Limb (tissue), 2 donors: ENCODE results near the gene PPA2.
A peak's percentile ranks its signal among the peaks of the same experiment; 100 is the strongest.
"Not testable (repeated sequence)": the region's sequence is repeated elsewhere in the genome, so short reads cannot be mapped to it uniquely, and the experiment has no call there.

Experiments
- DNase-seq, 2 donors: peaks; one replicate each; pipeline ENCODE4 v3.0.0-alpha.2; 2016; ENCODE audit errors: extremely low spot score in 2 of 2

The PPA2 gene

GRCh38 chr4:105473324-105474098 is at the start of gene PPA2:
PPA2 (minus strand) TSS chr4:105474062; CDS start chr4:105474050, 12 bp downstream.
- peak; percentile 82 to 88 for DNase-seq

- peak; percentile 34 to 47 for DNase-seq
These were observed 47.2 kb upstream of the PPA2 start for GRCh38 chr4:105520819-105521790.

DNA sequence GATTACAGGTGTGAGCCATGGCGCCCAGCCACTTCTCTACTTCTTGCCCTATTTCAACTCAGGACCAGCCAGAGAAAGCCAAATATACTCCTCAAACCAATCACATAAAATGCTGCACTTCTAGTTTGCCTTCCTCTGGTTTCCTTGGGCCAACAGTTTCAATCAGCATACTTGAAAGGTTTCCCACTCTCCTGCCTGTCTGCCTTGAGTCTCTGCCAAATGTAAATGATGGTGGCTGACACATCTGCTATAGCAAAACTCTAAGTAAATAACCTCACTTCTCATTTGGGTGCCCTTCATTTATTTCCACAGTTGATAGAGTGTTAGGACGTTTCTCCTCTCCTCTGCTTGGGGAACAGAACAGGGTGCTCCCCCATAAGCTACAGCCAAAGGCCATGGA is 36.4 kb upstream of the PPA2 start:
- DNase-seq = no peak

GRCh38 chr4:105509714-105510113 is 35.9 kb upstream of the PPA2 start:
- no peak for DNase-seq

GRCh38 chr4:105509291-105509690 is 35.4 kb upstream of the PPA2 start:
- no peak for DNase-seq

DNA sequence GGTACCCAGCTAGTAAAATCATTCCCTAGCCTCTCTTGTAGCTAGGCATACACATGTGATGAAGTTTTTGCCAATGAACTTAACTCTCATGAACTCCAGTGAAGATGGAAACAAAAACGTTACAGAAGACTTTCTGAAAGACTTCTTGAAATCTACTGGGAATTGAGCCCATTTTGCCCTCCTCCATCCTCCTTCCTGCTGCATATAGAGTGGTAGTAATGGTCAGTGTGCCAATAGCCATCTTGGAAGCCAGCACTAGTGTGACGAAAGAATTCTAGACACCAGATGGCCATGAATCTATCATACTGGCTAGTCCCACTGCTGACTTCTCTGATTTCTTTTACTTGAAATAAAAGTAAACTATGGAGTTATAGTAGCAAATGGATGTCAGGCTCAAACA is 30.9 kb upstream of the PPA2 start:
- DNase-seq = no peak

- no peak for DNase-seq
These were observed 29.6 kb upstream of the PPA2 start for GRCh38 chr4:105503484-105503883.

DNA sequence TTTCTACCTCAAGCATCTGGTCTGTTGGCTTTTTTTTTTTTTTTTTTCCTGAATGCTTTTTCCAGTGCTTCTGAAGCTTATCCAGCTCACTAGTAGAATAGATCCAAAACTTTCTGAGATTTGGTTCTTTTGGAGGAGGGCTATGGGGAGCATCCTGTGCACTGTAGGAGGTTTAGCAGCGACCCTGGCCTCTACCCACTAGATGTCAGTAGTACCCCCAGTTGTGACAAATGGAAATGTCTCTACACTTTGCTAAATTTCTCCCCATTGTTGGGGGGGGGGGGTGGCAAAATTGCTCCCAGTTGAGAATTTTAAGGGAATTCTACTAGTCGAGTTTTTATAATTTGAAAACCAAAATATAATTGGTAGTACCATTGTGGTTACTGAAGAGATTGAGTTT is 23.0 kb upstream of the PPA2 start:
- DNase-seq = no peak

- no peak for DNase-seq
These were observed 21.8 kb upstream of the PPA2 start for GRCh38 chr4:105495667-105496066.

DNA sequence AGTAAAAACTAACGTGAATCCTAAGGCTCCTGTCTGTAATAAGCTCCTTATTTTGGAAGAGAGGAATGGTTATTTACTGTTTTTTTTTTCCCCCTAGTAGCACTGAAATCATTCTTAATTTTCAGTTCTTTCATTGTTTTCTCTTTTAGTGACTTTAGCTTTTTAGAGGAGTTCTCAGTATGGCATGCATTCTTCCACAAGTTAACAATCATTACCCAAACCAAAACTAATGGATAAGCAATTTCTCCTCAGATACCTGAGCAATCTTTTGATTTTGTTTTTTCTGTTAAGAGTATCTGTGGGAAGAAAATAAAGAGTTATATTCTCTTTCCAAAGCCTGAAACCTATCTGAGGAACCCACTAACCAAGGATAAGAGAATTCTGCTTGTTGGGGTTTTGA is 16.7 kb upstream of the PPA2 start:
- no peak for DNase-seq

DNA sequence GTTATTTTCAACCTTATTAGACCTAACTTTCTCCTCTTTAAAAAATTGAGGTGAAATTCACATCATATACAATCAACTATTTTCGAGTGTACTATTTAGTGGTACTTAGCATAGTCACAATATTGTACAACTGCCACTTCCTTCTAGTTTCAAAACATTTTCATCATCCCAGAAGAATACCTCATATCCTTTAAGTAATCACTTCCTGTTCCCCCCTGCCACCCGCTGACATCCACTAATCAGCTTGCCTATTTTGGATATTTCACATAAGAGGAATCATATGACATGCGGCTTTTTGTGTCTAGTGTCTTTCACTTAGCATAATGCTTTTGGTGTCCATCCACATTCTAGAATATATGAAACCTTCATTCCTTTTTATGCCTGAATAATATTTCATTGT is 10.0 kb upstream of the PPA2 start:
- DNase-seq = no peak

GRCh38 chr4:105474099-105474518 is 247 bp upstream of the PPA2 start:
- peak; percentile 90 to 92 for DNase-seq

GRCh38 chr4:105472871-105473323 is 965 bp downstream of the PPA2 start:
- DNase-seq = no peak

- peak; percentile 75 to 78 for DNase-seq
These were observed 2.2 kb downstream of the PPA2 start for GRCh38 chr4:105471566-105472176.

DNA sequence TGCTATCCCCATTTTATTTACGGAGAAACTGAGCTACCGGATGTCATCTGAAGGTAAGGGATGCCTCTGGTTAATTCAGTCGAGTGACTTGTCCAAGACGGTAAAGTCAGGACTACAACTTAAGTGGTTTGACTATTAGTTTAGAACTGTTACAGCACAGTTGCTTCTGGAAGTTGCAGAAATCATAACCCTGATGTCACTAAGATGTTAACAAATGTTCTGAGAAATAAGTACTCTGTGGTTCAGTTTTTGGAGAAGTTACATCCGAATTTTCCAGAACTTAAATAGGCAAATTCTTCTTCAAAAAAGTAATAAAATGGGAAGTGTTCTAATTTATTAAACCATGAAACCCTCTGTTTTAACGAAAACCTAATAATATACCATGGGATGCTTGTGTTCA is 3.1 kb downstream of the PPA2 start:
- DNase-seq = no peak

- DNase-seq = no peak
These were observed 4.1 kb downstream of the PPA2 start for GRCh38 chr4:105469736-105470135.

DNA sequence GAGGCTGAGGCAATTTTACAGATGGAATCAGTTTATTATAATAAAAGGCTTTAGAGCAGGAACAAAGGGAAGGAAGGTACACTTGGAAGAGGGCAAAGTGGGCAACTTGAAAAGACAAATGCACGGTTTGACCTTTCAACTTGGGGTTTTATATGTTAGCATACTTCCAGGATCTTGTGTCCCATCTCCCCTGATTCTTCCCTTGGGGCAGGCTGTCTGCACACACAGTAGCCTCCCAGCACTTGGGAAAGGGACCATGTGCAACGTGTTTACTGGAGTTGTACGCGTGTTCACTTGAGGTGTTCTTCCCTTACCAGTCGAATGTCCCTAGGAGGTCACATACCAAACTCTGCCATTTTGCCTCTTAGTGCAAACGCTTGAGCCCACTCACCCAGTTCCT is 7.3 kb downstream of the PPA2 start:
- DNase-seq = no peak

DNA sequence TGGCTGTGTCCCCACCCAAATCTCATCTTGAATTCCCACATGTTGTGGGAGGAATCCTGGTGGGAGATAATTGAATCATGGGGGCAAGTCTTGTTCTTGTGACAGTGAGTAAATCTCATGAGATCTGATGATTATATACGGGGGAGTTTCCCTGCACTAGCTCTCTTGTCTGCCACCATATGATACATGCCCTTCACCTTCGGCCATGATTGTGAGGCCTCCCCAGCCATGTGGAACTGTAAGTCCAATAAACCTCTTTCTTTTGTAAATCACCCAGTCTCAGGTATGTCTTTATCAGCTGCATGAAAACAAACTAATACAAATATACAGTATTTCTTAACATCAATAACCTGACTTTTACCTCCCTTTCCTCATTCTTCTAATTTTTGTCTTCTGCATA is 9.3 kb downstream of the PPA2 start:
- not testable (repeated sequence) for DNase-seq

DNA sequence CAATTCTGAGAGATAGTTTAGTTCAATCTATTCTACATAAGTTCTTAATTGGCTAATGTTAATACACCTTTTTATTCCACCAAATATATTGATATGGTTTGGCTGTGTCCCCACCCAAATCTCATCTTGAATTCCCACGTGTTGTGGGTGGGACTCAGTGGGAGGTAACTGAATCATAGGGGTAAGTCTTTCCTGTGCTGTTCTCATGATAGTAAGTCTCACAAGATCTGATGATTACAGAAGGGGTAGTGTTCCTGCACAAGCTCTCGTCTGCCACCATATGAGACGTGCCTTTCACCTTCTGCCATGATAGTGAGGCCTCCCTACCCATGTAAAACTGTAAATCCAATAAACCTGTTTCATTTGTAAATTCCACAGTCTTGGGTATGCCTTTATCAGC is 11.3 kb downstream of the PPA2 start:
- DNase-seq = no peak

DNA sequence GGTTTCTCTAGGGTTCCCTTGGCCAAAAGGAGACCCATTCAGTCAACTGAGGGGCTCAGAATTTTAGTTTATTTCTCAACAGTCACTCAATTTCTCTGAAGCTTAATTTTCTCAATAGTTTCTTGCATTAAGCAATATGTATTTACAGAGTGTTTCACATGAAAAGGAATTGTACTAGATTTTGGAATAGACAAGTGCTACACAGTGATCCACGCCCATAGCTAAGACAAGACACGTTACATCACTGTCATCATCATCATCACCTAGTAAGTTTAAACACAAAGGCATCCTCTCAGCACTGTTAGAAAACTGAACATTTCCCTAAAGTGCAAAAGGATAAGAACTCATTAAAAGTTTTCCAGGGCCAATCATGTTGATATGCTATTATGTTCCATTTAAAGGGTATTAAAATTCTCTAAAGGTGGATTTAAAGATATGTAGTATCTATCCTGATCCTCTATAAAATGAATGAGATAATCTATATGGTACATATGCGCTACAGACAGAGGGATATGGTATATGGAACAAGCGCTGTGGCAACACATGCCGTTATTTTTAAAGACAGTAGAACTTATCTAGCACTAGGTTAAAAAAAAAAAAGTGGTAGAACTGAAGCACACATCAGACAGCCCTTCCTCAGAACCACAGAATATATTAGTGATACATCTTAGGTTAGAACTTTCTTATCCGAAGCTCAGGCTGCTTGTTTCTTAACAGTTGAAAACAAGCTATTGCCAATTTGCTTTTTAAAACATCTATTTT is 12.1 kb downstream of the PPA2 start:
- no peak for DNase-seq

DNA sequence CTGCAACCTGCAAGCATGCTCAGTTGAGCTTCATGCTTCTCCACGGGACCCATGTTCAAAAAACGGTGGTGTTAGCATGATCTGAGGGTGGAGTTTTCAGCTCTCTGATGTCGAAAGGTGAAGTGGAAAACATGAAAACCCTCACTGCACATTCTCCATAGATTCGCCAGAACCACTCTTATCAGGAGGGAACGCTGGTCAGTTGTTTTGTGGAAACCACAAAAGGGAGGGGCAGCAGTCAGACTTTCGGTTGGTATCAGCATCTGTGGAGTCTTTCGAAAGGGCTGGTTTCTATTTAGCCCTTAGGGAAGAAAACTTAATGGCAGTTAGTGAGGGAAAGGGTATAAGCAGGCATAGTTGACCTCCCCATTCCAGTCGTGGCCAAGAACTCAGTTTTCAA is 12.6 kb downstream of the PPA2 start:
- no peak for DNase-seq
